ENCODE results near the gene CAVIN1. TPM values are rescaled to one million over a fixed set of nuclear protein-coding genes. Genes with fewer than 3 reads are reported as not detected.
"Not testable (repeated sequence)": the region's sequence is repeated elsewhere in the genome, so short reads cannot be mapped to it uniquely, and the experiment has no call there.

The CAVIN1 gene
- polyA plus RNA-seq, 12 donors = 209 to 442 (median 249) TPM

DNA sequence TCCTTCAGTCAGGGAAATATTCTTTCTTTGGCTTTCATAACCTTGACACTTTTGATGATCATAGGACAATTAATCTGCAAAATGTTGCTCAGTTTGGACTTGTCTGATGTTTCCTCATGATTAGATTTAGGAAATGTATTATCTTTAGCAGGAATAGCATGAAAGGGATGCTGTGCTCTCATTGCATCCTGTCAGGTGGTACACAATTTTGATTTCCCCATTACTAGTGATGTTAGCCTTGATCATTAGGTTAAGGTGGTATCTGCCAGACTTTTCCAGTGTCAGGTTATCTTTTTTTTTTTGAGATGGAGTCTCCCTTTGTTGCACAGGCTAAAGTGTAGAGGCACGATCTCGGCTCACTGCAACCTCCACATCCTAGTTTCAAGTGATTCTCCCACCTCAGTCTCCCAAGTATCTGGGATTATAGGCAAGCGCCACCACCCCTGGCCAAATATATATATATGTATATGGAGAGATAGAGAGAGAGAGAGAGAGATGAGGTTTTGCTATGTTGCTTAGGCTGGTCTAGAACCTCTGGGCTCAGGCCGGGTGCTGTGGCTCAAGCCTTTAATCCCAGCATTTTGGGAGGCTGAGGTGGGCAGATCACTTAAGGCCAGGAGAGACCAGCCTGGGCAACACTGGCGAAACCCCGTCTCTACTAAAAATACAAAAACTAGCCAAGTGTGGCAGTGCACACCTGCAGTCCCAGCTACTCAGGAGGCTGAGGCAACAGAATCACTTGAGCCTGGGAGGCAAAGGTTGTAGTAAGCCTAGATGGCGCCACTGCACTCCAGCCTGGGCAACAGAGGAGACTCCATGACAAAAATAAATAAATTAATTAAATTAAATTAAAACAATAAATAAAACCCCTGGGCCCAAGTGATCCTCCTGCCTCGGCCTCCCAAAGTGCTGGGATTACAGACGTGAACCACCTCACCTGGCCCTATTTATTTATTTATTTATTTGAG, 15.8 kb upstream of the CAVIN1 start:
- DNase-seq = no peak

DNA sequence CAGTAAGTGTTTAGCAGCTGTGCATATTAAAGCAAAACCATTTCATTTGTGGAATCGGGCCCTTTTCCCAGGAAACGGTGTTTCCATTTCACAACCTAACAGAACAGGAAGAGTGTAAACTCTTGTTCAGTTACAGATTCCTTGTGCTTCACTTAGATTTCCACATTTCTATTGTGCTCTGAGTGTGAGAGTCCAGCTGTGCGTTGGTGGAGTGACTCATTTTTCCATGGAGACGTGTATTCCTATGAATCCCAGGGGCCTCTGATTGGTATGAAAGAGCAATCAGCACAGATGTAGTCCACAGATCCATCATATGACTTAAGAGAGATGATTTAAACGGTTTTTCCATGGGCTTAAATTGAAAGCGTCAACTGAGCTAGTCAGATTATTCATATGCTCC, 13.3 kb upstream of the CAVIN1 start:
- peak; percentile 89 for DNase-seq

DNA sequence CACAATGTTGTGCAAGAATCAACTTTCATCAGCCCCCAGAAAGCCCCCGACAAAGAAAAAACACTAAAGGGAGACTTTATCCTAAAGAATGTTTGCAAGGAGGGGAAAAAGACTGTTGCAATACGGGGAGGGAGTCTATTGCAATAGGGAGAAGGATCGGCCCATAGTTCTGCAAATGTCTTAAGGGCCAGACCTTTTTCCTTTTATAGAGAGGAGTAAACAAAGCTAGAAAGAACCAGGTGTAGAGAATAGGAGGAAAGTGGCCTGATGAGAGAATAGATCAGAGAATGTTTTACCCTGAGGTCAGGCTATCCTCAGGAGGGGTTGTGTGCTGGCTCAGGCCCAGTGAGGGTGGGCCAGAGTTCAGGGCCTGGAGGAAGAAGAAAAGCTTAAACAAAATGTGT, 8.7 kb upstream of the CAVIN1 start:
- no peak for DNase-seq

DNA sequence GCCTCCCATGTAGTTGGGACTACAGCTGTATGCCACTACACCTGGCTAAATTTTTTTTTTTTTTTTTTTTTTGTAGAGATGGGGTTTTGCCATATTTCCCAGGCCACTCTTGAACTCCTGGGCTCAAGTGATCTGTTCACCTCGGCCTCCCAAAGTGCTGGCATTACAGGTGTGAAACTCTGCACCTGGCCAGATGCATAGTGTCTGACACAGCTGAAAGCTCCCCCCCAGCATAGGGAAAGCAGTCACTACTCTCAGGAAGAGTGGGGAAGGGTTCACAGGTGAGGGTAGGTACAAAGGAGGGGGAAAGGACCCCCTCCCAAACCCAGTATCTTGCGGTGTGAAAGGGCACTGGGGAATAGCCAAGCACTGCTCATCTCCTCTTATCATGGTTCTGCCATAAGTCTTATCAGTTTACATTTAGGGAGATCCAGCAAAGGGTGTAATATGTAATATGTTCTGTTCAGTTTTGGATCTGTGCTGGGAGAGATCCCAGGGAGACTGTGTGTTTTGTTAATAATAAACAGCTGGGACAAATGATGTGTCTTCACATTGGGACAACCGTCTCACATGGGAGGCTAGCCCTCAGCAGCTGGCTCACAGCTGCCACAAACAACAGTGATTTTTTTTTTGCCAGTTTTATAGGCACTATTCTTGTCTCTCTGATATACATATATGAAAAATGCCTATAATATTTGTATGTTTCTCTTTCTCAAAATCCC, 6.8 kb upstream of the CAVIN1 start:
- DNase-seq = no peak

DNA sequence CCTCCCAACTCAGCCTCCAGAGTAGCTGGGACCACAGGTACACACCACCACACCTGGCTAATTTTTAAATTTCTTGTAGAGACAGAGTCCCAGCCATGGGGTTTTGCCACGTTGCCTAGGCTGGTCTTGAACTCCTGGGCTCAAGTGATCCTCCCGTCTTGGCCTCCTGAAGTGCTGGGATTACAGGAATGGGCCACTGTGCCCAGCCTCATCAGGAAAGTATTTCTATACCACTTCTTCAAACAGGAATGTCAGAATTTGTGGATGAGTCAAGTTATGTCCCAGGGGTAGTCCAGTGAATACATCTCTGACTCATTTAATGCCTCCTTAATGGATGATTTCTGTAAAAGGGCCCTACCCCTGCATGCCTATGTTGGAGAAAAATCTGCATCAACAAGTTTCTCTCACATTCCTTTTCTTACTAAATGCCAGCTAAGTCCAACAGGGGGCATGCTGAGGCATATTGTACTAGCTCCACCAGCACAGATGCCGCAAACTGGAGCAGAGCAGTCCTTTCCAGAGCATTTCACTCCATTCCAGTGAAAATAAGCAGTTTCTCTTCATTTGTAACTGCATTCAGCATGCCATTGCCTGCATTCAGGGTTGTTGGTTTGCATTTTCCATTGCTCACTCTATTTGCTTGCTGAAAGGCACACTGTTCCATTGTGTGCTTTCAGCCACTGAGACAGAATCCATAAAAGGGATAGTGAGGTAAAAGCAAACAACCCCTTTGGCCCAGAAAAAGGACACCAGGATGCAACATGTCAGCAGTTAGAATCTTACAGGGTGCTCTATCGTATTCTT, 5.3 kb upstream of the CAVIN1 start:
- no peak for DNase-seq

DNA sequence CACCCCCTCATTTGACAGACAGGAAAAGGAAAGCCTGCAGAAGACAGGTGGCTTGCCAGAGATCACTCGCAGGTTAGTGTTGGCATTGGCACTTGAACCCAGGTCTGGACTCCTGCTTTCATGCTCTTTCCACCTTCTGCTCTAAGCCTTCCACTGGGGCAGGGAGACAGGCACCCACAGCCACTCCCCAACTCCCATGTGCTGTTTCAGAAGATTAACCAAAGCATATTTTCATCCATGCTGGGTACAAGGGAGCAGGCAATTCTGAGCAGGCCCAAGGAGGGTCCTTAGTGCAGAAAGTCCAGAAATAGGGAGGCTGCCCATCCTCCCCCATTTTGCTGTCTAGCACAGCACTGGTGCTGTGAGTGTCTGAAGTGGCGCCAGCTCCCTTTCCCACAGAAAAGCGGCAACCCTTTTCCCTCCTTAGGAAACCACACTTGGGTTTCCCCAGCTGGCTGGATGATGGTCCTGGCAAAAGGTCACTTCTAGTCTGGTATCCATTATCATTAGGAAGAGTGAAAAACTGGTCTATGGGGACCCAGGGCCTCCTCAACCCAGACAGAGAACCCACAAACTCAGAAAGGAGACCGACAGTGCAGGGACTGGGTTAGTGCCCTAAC, 2.0 kb upstream of the CAVIN1 start:
- DNase-seq = no peak

DNA sequence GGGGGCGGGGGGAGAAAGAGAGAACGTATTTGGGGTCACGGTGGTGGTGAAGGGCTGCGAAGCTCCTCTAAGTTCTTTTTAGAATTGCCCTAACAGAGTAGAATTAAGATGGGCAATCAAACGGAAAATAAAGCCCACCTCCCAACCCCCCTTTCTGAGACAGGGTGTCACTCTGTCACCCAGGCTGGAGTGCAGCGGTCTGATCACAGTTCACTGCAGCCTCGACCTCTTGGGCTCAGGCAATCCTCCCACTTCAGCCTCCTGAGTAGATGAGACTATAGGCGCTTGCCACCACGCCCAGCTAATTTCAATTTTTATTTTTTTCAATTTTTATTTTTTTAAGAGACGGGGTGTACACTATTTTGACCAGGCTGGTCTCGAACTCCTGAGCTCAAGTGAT, 710 bp upstream of the CAVIN1 start:
- DNase-seq = no peak

DNA sequence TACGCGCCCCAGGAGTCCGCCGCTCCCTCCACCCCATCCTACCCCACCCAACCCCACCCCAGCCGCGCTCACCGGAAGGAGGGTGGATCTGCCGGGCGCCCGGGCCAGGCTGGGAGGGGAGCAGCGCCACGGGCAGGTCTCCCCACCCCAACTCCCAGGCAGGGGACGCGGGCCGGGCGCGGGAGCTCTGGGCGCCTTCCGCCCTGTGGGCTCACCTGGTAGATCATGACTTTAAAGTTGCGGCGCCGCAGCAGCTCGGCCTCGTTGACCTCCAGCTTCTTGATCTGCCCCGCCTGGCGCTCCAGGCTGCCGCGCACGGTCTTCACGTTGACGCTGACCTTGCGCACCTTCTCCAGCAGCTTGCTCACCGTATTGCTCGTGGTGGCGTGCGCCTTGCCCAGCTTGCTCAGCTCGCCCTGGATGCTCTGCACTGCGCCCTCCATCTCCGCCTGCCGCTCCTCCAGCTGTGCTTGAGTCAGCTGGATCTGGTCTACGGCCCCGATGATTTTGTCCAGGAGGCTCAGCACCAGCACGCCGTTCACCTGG, 571 bp downstream of the CAVIN1 start:
- no peak for DNase-seq

DNA sequence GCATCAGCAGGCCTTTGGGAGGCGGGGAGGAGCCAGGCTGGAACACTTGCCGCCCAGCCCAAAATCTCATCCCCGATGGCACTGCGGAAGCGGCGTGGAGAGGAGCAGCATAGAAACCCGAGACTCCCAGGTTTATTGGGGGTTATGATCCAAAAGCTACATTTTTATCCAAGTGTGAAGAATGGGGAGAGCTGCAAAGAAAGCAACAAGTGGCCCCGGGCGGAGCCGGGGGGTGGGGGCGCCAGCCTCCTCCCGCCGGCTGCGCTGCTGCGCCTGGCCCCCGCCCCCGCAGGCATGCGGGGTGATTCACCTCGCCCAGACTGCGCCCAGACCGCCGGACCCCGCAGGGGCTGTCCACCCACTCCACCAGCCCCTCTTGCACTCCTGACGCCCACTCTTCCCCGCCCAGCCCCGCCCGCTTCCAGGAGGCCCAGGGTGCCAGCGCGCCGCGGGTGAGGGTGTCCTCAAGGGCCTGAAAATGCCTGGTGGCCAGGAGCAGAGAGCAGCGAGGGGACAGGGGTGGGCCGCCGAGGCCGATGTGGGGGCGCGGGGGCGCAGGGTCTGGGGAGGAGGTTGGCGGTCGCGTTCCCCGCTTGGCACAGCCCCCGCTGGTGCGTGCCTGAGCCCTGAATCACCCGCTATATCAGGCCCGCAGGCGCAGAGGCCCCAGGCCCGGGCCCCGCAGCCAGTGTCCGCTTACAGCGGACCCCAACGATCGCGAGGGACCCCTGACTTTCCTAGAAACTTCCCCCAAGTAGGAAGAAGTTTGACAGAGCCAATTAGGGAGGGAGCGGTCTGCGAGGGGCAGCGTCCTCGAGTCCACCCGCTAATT, 1.3 kb downstream of the CAVIN1 start:
- DNase-seq = no peak

DNA sequence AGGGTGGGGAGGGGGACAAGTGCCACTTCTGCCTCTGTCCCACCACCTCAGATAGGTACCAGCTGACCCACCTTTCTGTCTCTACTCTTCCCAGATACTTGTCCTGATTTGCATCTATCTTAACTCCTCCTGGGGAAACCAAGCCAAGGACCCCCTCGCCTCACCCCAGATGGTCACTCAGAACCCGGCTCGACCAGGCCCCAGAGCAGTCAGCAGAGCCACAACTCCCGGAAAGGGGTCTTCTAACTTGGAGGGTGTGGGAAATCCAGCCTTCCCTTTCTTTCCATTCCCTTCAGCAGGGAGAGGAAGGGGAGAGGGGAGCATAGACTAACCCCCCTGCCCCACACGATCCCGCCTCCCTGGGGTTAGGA, 1.9 kb downstream of the CAVIN1 start:
- DNase-seq = no peak

DNA sequence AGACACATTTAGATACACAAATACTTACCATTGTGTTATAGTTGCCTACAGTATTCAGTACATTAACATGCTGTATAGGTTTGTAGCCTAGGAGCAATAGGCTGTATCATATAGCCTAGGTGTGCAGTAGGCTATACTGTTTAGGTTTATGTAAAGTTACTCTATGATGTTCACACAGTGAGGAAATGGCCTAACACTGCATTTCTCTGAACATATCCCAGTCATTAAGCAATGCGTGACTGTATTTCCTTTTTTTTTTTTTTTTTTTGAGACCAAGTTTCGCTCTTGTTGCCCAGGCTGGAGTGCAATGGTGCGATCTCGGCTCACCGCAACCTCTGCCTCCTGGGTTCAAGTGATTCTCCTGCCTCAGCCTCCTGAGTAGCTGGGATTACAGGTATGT, 5.1 kb downstream of the CAVIN1 start:
- not testable (repeated sequence) for DNase-seq

DNA sequence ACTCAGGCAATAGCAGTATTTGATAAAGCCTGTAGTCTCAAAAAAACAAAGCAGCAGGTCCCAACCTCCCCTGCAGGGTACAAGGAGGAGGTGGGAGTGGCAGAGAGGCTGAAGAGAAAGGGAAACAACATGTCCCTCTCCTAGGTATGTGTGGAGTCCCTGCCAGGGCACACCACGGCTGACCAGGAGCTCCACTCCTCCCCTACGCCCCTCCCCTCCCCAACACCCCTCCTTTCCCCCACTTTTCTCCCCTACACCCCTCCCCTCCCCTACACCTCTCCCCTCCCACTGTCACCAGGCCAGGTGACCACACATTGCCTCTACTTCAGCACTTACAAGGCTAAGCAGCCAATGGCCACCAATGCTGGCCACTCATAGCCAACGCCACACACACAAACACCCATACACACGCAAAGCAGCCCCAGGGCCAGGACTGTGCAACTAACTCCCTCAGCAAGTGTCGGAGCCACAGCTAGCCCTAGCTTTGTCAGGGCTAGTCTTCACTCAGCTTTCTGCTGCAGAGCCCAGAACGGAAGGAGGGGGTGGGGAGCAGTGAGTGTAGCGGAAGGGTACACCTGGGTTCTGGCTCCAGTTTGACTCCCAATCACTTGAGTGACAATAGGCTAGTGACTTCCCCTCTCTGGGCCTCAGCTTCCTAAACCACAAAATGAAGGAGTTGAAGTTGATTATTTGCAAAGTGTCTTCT, 8.2 kb downstream of the CAVIN1 start:
- DNase-seq = no peak

DNA sequence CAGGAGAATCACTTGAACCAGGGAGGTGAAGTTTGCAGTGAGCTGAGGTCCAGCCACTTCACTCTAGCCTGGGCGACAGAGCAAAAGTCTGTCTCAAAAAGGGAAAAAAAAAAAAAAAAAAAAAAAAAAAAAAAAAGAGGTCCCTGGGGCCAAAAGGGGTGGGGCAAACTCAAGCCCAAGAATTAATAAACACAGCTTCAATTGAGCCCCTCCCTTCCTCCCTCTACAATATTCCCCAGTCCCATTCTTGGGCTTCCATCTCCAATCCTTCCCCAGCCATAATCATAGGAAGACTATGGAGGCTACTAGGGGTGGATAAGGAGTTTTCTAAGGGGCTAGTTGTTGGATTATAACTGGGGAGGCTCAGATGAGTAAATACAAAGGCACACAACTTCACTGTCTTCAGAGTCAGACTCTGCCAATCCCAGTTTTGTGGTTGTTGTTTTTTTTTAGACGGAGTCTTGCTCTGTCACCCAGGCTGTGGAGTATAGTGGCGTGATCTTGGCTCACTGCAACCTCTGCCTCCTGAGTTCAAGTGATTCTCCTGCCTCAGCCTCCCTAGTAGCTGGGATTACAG, 9.5 kb downstream of the CAVIN1 start:
- no peak for DNase-seq

DNA sequence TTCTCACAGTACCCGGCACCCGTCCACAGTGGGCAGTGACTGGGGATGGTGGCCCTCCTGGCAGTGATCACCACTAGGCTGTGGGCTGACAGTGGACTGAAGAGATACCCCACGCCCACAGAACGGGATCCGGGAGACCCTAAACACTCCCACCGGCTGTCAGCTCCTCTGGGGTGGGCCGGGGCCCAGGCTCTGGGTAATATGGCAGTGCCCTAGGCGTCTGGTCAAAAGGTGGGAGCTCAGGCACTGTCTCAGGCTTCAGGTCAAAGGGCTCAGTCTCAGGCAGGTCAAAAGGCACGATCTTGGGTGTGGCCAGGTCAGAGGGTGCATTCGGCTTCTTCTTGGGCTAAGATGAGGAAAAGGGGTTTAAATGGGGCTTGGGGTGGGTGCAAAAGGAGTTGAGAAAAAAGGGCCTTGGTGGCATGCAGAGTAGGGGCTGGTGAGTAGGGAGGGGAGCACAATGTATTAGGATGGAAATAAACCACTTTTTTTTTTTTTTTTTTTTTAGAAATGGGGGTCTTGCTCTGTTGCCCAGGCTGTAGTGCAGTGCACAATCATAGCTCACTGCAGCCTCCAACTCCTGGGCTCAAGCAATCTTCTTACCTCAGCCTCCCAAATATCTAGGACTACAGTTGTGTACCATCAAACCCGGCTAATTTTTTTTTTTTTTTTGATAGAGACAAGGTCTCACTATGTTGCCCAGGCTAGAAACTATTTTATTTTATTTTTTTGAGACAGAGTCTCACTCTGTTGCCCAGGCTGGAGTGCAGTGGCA, 11.0 kb downstream of the CAVIN1 start:
- DNase-seq = no peak

DNA sequence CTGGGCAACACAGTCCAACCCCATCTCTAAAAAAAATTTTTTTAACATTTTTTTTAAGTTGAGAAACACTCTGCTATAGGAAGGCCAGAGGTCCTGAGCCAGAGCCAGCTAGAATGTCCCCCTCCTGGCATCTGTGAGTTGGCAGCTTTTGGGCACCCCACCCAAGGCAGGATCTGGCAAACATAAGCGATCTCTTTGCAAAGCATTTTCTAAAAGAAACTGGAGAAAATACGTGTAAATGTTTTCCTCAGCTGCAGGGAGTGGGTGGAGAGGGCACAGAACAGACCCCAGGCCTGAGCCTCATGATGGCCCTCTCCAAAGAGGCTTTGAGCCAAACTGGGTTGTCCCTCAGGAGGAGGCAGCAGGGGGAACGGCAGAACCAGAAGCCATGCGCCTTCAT, 11.7 kb downstream of the CAVIN1 start:
- no peak for DNase-seq

DNA sequence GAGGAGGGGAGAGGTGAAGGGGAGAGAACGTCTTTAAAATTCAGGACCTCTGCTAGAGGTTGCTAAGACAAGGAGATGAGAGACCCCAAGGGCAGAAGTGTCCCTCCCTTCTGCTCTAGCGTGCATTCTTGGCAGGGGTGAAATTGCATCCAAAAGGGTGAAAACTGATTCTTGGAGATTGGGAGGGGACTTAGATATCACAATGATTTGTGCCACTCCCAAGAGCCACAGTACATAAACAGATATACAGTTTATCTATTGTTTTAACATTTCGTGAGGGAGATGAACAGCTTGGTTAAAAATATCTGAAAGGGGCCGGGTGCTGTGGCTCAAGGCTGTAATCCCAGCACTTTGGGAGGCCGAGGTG, 12.8 kb downstream of the CAVIN1 start:
- no peak for DNase-seq

DNA sequence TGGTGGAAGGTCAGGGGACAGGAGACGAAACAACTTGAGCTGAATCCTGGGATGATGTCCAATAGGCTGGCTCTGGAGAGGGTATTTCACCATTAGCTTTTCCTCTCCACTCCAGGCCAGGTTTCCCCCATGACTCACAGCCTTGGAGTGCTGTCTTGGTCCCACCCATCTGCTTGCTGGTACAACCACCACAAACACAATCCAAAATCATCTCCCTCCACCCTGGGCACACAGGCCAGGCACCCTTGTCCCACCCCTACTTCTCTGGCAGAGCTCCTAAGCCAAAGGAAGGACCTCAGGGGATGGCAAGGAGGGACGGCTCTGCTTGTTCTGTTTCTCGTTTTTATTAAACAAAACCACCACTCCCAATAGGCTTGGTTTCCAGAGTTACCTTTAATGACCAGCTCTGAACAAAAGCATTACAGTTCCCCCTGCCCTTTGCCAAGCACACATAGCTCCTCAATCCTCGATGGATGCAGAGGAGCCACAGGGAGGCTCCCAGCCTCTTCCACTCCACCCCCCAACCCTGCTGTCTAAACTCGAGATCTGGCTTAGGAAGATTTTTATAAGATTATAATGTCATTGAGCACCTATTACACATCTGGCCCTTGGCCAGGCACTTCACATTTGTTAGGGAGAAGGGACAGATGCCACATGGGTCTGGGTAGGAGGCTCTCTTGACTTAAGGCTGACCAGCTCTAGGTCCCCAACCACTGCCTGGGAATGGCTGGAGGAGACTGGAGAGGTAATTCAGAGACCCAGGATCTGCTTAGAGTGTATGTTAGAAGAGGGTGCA, 13.3 kb downstream of the CAVIN1 start:
- DNase-seq = no peak

DNA sequence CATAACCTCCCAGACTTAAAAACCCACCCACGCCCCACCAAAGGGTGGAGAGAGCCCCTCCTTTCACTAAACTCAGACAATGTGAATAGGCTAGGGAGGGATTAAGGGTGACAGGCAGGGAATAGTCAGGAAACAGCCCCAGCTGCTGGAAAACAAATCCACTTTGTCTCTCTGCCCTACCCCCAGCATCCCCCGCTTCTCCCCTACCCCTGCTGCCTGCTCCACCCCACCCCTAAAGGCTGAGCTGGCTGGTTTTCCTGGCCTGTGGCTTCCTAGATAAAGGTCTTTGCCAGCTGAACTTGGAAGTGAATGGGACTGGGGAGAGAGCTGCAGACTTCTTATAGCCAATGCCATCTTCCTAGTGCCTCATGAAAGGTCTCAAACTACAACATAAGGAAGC, 15.0 kb downstream of the CAVIN1 start:
- DNase-seq = no peak

Data from muscle of arm (tissue), 12 donors.